Activated CD8-positive, alpha-beta memory T cell treated with anti-CD3 and anti-CD28 coated beads for 4 hours (primary cell): ENCODE measurements around the gene URM1.

ENCODE experiments used
- DNase-seq, 2 donors: peaks; one replicate each; pipeline ENCODE4 v3.0.0-alpha.2; 2020; ENCODE audit warnings: low read depth in 2 of 2

Gene URM1

DNA sequence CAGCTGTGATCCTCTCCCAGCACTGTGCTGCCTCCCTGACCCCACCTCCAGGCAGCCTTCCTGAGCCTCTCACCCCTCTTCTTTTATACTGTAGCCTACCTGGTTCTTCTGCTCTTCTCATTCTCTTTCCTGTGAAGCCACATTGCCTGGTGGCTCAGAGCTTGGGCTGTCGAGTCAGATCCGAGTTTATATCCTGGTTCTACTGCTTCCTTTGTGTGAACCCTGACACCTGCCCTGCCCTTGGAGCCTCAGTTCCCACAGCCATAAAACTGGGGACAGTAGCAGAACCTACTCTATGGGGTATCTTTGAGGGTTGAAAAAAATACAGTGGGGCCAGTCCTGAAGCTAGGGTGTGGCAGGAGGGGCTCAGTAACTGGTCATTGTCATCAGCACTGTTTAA lies 22.0 kb upstream of the URM1 start:
- no peak for DNase-seq

- DNase-seq, result no peak
These were observed 21.4 kb upstream of the URM1 start for GRCh38 chr9:128349772-128350171.

GRCh38 chr9:128355451-128355850 lies 15.7 kb upstream of the URM1 start:
- no peak for DNase-seq

DNA sequence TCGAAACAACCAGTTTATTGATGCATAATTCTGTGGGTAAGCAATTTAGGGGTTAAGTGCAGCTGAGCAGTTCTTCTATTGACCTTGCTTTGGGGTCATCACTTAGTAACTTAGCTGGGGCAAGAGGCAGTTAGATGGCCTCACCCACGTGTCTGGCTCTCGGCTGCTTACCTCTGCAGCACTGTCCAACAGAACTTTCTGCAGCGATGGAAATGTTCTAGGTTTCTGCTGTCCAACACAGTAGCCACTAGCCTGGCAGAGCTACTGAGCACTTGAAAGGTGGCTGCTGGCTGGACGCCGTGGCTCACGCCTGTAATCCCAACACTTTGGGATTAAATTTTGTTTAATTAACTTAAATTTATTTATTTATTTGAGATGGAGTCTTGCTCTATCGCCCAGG lies 13.1 kb upstream of the URM1 start:
- no peak for DNase-seq

GRCh38 chr9:128358861-128359260 lies 12.3 kb upstream of the URM1 start:
- no peak for DNase-seq

- DNase-seq, result no peak
These were observed 10.3 kb upstream of the URM1 start for GRCh38 chr9:128360826-128361225.

- no peak for DNase-seq
These were observed 9.7 kb upstream of the URM1 start for GRCh38 chr9:128361296-128361985.

DNA sequence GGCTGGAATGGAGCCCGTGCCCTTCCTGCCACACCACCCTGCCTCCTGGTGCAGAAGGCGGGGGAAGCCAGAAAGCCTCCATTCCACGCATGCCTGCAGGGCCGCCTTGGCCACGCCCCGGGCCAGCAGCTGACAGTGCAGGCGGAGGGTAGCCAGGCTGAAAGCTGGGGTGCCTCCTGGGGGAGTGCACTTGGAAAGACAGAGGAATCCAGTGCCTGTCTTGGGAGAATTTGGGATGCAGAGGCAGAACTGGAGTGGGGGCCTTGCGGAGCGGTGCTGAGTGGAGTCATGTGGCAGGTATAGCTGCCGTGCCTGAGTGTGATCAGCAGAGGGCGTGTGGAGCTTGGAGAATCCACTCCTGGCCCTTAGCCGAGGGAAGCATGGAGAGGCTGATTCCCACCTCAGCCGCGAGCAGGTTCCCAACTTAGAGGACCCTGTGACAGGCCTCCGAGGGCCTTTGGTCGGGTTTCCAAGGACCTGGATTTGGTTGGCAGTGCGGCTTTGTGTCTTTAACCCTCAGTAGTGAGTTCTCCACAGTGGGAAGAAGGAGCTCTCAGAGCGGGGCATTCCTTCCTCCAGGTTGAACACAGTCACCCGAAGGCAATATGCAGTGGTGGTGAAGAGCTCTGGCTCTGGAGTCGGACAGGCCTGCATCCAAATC lies 9.1 kb upstream of the URM1 start:
- DNase-seq, result peak; percentile 28 to 33

GRCh38 chr9:128362774-128363173 lies 8.4 kb upstream of the URM1 start:
- no peak for DNase-seq

DNA sequence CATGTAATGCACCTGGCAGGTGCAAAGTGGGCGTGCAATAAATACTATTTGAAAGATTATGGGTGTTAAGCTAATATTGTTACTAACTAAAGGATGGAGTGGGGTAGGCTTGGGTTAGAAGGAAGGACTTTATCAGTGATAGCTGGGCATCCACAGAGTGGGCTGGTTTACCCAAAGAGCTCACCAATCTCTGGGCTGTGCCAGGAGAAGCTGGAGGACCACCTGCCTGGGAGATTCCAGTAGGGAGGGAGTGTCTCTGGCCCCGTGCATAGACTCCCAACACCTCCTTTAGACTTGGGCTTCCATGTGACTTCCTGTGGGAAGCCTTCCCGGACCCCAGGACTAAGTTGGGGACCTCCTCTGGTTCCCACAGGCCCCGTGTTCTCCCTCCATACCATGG lies 5.6 kb upstream of the URM1 start:
- no peak for DNase-seq

DNA sequence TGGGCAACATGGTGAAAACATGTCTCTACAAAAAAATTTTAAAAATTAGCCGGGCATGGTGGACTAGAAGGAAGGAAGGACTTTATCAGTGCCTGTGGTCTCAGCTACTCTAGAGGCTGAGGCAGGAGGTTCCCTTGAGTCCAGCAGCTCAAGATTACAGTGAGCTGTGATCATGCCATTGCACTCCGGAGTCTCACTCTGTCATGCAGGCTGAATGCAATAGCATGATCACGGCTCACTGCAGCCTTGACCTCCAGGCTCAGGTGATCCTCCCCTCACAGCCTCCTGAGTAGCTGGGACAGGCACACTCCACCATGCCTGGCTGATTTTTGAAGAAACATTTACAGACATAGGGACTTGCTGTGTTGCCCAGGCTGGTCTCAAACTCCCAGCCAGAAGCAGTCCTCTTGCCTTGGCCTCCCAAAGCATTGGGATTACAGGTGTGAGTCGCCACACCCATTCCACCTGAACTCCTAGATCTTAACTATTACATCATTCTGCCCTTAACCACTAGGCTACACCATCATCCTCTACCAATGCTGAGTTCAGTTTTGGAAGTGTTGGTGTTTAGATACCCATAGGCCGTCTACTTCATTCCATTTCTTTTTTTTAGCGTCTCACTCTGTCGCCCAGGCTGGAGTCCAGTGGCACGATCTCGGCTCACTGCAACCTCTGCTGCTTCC lies 2.0 kb upstream of the URM1 start:
- no peak for DNase-seq

GRCh38 chr9:128370367-128370751 lies 815 bp upstream of the URM1 start:
- no peak for DNase-seq

GRCh38 chr9:128371630-128372117 lies 500 bp downstream of the URM1 start:
- no peak for DNase-seq

DNA sequence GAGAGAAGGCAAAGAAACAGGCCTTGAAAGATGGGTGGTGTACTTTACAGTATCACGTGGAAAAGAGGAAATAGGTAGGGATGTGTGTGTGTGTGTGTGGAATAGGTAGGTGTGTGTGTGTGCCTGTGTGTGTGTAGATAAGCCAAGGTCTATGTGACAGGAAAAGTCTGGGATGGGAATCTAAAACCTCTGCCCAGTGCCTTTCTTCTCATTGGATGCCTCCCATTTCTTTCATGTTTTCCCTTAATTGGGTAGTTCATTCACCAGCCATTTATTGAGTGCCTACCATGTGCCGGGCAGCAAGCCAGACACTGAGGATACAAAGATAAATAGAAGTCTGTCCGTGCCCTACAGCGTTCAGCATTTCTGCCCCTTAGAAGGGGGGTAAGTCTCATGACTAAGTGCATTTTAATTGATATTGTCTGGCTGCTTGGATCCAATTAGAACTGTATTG lies 1.0 kb downstream of the URM1 start:
- no peak for DNase-seq

DNA sequence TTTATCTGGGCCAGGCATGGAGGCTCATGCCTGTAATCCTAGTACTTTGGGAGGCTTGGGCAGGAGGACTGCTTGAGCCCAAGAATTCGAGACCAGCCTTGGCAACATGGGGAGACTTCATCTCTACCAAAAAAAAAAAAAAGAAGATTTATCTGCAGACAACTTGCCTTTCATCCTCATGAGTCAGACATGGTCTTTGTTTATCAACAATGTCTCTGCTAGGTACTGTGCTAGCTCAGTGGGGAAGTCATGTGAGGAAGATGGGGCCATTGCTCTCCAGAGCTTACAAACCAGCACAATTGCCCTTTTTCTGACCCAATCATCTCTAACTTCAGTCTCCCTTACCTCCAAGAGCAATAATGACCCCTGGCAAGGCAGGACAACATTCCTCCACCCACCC lies 1.6 kb downstream of the URM1 start:
- DNase-seq, result no peak

DNA sequence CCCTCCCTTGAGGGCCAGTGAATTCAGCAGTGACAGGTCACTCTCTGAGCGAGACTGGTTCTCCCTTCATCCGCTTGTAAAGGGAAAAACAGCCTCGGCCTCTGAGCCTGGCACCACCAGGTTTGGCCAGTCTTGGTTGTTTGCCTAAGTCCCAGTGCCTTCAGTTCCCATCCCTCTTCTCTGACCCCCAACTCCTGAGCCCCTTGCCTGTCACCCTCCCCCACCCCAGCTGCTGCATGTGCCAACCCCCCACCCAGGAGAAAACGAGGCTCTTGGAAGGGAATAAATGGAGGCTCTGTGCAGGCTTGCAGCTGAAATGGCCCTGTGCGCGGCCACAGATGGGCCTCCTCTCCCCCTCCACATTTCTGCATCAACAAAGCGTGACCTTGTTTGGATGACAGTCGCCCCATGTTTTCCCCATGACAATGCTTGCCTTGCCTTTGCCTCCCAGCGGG lies 3.1 kb downstream of the URM1 start:
- no peak for DNase-seq

- DNase-seq, result no peak
These were observed 4.7 kb downstream of the URM1 start for GRCh38 chr9:128375865-128376264.

- DNase-seq, result no peak
These were observed 11.1 kb downstream of the URM1 start for GRCh38 chr9:128382261-128382660.

GRCh38 chr9:128383007-128383753 lies 12.0 kb downstream of the URM1 start:
- no peak for DNase-seq

GRCh38 chr9:128383791-128384190 lies 12.6 kb downstream of the URM1 start:
- no peak for DNase-seq

- no peak for DNase-seq
These were observed 13.8 kb downstream of the URM1 start for GRCh38 chr9:128384801-128385495.
